ENCODE data around the gene MRPS12. TPM values are rescaled to one million over a fixed set of nuclear protein-coding genes. Genes with fewer than 3 reads are reported as not detected.

Gene MRPS12
- total RNA-seq, 1 experiment from 2014 or later = 88.0 TPM

- ChIA-PET CTCF (interaction anchor here (1.2 to 2.0 kb wide), 2 partner anchors 17 to 25 kb away, joined by 3 to 13 read pairs; partner anchors contain the start of genes MRPS12 and SARS2), POLR2A (no interaction called here)
- DNase-seq (ENCODE audit: low spot score) (no peak), ATAC-seq (no peak)
- peaks cover 10% of the 10 kb centered on the region for H3K36me3 Mint-ChIP-seq
- no peak overlapping the region for H3K4me3 Mint-ChIP-seq
- H3K27me3 Mint-ChIP-seq (ENCODE audit: low read depth) = no peaks in the 10 kb centered on the region
- H3K27ac Mint-ChIP-seq = no peak overlapping the region
- H3K4me1 Mint-ChIP-seq = peaks cover 8% of the 10 kb centered on the region
- peaks cover 4% of the 10 kb centered on the region; the same call in 1 of the 2 replicates for H3K9me3 Mint-ChIP-seq
- no peak for TF ChIP-seq ZBTB43 (CRISPR knock-in tag; IDR thresholded peaks at IDR 0.05)
- TF ChIP-seq GABPB1 (CRISPR knock-in tag; IDR thresholded peaks at IDR 0.05) = 0 out of 2 replicates have a peak, but pooled peaks have one; percentile 20
- TF ChIP-seq FOXJ3 (CRISPR knock-in tag; IDR thresholded peaks at IDR 0.05; ENCODE audit: borderline replicate concordance) = no peak
- TF ChIP-seq SP1 (CRISPR knock-in tag; conservative IDR thresholded peaks at IDR 0.05) = no peak
Measured at GRCh38 chr19:38904581-38905539, 25.9 kb upstream of the MRPS12 start.

DNA sequence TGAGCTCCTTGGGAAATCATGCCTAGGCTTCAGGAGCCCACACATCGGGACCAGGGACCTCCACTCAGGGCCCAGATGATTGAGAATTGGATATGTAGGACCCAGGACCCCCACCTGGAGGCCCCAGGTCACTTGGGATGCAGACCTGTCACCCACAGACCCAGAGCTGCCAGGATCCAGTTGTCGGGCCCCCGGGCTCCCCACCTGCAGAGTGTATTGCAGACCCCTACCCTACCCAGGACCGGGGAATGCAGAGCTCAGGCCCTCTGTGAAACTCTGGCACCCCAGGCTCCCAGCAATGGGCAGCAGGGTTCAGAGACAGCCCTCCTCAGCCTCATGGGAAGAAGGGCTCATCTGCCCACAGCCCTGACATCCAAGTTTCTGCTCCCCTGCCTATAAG lies 25.1 kb upstream of the MRPS12 start:
- no peak for TF ChIP-seq SMAD3 (CRISPR knock-in tag; IDR thresholded peaks at IDR 0.05; ENCODE audit: borderline replicate concordance)
- TF ChIP-seq, protein P1, sequence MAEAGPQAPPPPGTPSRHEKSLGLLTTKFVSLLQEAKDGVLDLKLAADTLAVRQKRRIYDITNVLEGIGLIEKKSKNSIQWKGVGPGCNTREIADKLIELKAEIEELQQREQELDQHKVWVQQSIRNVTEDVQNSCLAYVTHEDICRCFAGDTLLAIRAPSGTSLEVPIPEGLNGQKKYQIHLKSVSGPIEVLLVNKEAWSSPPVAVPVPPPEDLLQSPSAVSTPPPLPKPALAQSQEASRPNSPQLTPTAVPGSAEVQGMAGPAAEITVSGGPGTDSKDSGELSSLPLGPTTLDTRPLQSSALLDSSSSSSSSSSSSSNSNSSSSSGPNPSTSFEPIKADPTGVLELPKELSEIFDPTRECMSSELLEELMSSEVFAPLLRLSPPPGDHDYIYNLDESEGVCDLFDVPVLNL (CRISPR knock-in tag; IDR thresholded peaks at IDR 0.05; ENCODE audit: borderline replicate concordance, low read depth) = no peak
- TF ChIP-seq, protein P2, sequence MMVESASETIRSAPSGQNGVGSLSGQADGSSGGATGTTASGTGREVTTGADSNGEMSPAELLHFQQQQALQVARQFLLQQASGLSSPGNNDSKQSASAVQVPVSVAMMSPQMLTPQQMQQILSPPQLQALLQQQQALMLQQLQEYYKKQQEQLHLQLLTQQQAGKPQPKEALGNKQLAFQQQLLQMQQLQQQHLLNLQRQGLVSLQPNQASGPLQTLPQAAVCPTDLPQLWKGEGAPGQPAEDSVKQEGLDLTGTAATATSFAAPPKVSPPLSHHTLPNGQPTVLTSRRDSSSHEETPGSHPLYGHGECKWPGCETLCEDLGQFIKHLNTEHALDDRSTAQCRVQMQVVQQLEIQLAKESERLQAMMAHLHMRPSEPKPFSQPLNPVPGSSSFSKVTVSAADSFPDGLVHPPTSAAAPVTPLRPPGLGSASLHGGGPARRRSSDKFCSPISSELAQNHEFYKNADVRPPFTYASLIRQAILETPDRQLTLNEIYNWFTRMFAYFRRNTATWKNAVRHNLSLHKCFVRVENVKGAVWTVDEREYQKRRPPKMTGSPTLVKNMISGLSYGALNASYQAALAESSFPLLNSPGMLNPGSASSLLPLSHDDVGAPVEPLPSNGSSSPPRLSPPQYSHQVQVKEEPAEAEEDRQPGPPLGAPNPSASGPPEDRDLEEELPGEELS (CRISPR knock-in tag; IDR thresholded peaks at IDR 0.05) = no peak
- TF ChIP-seq GTF2I (CRISPR knock-in tag; conservative IDR thresholded peaks at IDR 0.05) = no peak
- TF ChIP-seq ZNF425 (CRISPR knock-in tag; conservative IDR thresholded peaks at IDR 0.05) = no peak
- no peak for TF ChIP-seq ZNF219 (CRISPR knock-in tag; IDR thresholded peaks at IDR 0.05; ENCODE audit: borderline replicate concordance)
- no peak for TF ChIP-seq JAZF1 (CRISPR knock-in tag; IDR thresholded peaks at IDR 0.05)
- TF ChIP-seq HMGXB4 (CRISPR knock-in tag; IDR thresholded peaks at IDR 0.05) = no peak
- TF ChIP-seq TP53 (CRISPR knock-in tag; IDR thresholded peaks at IDR 0.05) = no peak
- no peak for TF ChIP-seq FOXJ3 (CRISPR knock-in tag; IDR thresholded peaks at IDR 0.05; ENCODE audit: borderline replicate concordance)
- TF ChIP-seq MAX (CRISPR knock-in tag; IDR thresholded peaks at IDR 0.05) = no peak
- no peak for TF ChIP-seq GABPB1 (CRISPR knock-in tag; IDR thresholded peaks at IDR 0.05)
- TF ChIP-seq ELF4 (CRISPR knock-in tag; IDR thresholded peaks at IDR 0.05; ENCODE audit: low read depth) = no peak
- ChIA-PET CTCF (interaction anchor here (1.2 to 2.0 kb wide), 2 partner anchors 18 to 25 kb away, joined by 3 to 13 read pairs; partner anchors contain the start of genes MRPS12 and SARS2), POLR2A (no interaction called here)
- ATAC-seq = no peak
- Mint-ChIP-seq H3K9me3 (peaks cover 4% of the 10 kb centered on the region; the same call in 1 of the 2 replicates), H3K4me1 (peaks cover 7% of the 10 kb centered on the region), H3K27ac (no peak overlapping the region), H3K27me3 (ENCODE audit: low read depth) (no peaks in the 10 kb centered on the region; the same call in 1 of the 2 replicates), H3K4me3 (no peak overlapping the region), H3K36me3 (peaks cover 10% of the 10 kb centered on the region)
- DNase-seq (ENCODE audit: low spot score) = no peak

All from WTC11 (cell line).